Naive thymus-derived CD4-positive, alpha-beta T cell (primary cell): ENCODE measurements around the gene TTC39C. TPM values are rescaled to one million over a fixed set of nuclear protein-coding genes. Genes with fewer than 3 reads are reported as not detected.

ENCODE experiments used
- ATAC-seq: fragments of 150-1000 bp; cut with Tn5 transposase; 2 replicates; pipeline ENCODE4 v1.10.0; 2021; ENCODE audit warnings: mild to moderate bottlenecking, moderate library complexity
- CTCF ChIA-PET: fragments of 350-600 bp; sonication (Branson Sonifier 250); formaldehyde crosslinking; loops from one replicate; lab custom pipeline; 2021; ENCODE audit warnings: antibody characterized with exemption; lab: Charles Lee
- POLR2A ChIA-PET: fragments of 350-600 bp; sonication (Branson Sonifier 250); formaldehyde crosslinking; loops from one replicate; lab custom pipeline; 2021; ENCODE audit warnings: antibody characterized with exemption, inconsistent platforms; lab: Charles Lee
- DNase-seq, 9 donors: peaks; one replicate each; pipeline versions ENCODE4 v3.0.0 to v3.0.0-alpha.2; 2020 to 2022; ENCODE audit warnings: mixed read lengths in 1 of 9
- H3K27ac ChIP-seq: one replicate; pipeline ENCODE4 v1.7.0; 2013; ENCODE audit warnings: mild to moderate bottlenecking, low read depth, low read length, moderate library complexity
- H3K27me3 ChIP-seq, 2 donors: one replicate each; pipeline ENCODE4 v1.7.0; 2013; ENCODE audit warnings: low read length in 2 of 2, mild to moderate bottlenecking in 2 of 2, moderate library complexity in 2 of 2; ENCODE audit not compliant: control insufficient read depth in 2 of 2, insufficient read depth in 2 of 2
- H3K36me3 ChIP-seq, 3 experiments: 1 replicate in 2 of 3; 2 replicates in 1 of 3; pipeline ENCODE4 v1.7.0; 2013; ENCODE audit warnings: low read length in 3 of 3, mild to moderate bottlenecking in 3 of 3, moderate library complexity in 1 of 3; ENCODE audit not compliant: insufficient read depth in 3 of 3, control insufficient read depth in 2 of 3
- H3K4me1 ChIP-seq, 2 donors: one replicate each; pipeline ENCODE4 v1.7.0; 2013; ENCODE audit warnings: low read length in 2 of 2, mild to moderate bottlenecking in 2 of 2, moderate library complexity in 1 of 2; ENCODE audit not compliant: control insufficient read depth in 2 of 2, insufficient read depth in 2 of 2
- H3K4me3 ChIP-seq: 2 replicates; pipeline ENCODE4 v1.7.0; 2013; ENCODE audit warnings: mild to moderate bottlenecking, low read length
- H3K9me3 ChIP-seq, 3 experiments: 1 replicate in 2 of 3; 2 replicates in 1 of 3; pipeline ENCODE4 v1.7.0; 2013; ENCODE audit warnings: low read length in 3 of 3; ENCODE audit not compliant: control insufficient read depth in 2 of 3
- H3K27ac Mint-ChIP-seq, 9 donors: one replicate each; pipeline ENCODE4 v1.8.0; 2020 to 2022; ENCODE audit warnings: mixed read lengths in 9 of 9, mild to moderate bottlenecking in 8 of 9, moderate library complexity in 5 of 9, inconsistent platforms in 2 of 9
- H3K27me3 Mint-ChIP-seq, 5 donors: one replicate each; pipeline ENCODE4 v1.8.0; 2021 to 2022; ENCODE audit warnings: mixed read lengths in 5 of 5, mild to moderate bottlenecking in 1 of 5
- H3K36me3 Mint-ChIP-seq, 5 donors: one replicate each; pipeline ENCODE4 v1.8.0; 2020 to 2022; ENCODE audit warnings: mixed read lengths in 5 of 5, mild to moderate bottlenecking in 3 of 5, inconsistent platforms in 1 of 5
- H3K4me1 Mint-ChIP-seq, 7 donors: one replicate each; pipeline ENCODE4 v1.8.0; 2020 to 2022; ENCODE audit warnings: mixed read lengths in 7 of 7, mild to moderate bottlenecking in 3 of 7, inconsistent platforms in 1 of 7
- H3K4me3 Mint-ChIP-seq, 10 donors: one replicate each; pipeline ENCODE4 v1.8.0; 2020 to 2022; ENCODE audit warnings: mild to moderate bottlenecking in 10 of 10, mixed read lengths in 10 of 10, moderate library complexity in 6 of 10, inconsistent platforms in 2 of 10
- H3K9me3 Mint-ChIP-seq, 11 donors: one replicate each; pipeline ENCODE4 v1.8.0; 2020 to 2022; ENCODE audit warnings: mixed read lengths in 11 of 11, mild to moderate bottlenecking in 4 of 11, inconsistent platforms in 1 of 11, moderate library complexity in 1 of 11
- intact Hi-C, 2 donors: fragments of 100-400 bp; cut with micrococcal nuclease; formaldehyde crosslinking; loops; one replicate each; pipeline ENCODE4 v1.15.1; 2023
- polyA plus RNA-seq, 2 donors: library from polyadenylated mRNA; unstranded; fragments of 300-500 nt; fragmentation: Illumina TruSeq; gene quantifications; one replicate each; pipeline ENCODE4 v1.2.3, GENCODE V29; 2021
- total RNA-seq, 6 experiments: library from RNA in 5 of 6; stranded (reverse) in 5 of 6; gene quantifications; 1 replicate in 5 of 6; 2 replicates in 1 of 6; pipeline ENCODE4 v1.2.3 and lab custom pipeline; 2021 to 2026

The TTC39C gene
- total and polyA plus RNA-seq, 7 experiments from 2014 or later: 51.4 to 98.8 (median 87.7) TPM

DNA sequence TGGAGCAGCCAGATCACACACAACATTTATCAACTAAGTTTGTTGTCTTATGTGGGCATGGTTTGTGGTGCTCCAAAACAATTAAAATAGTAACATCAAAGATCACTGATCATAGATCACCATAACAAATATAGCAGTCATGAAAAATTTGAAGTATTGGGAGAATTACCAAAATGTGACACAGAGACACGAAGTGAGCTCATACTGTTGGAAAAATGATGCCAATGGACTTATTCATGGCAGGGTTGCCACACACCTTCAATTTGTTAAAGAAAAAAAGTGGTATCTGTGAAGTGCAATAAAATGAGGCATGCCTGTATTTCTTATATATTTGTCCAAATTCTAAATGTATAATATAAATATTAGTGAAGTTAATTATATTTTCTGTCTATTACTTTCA is 81.4 kb downstream of the TTC39C start:
- ATAC-seq: no peak
- no peak for DNase-seq
- Mint-ChIP-seq H3K36me3 (peaks cover 18 to 60% (median 55%) of the 10 kb centered on the region in 5 donors), H3K4me3 (no peak overlapping the region), H3K9me3 (peaks cover 0 to 16% (median 4%) of the 10 kb centered on the region in 11 donors), H3K4me1 (peaks cover 18 to 44% (median 35%) of the 10 kb centered on the region in 7 donors), H3K27ac (peak overlapping the region in 2 of 9 donors; percentile 46 to 64), H3K27me3 (no peaks in the 10 kb centered on the region)
- ChIA-PET POLR2A (interaction anchor here (0.5 kb wide), 1 partner anchor 39 kb away, joined by 3 read pairs; no protein-coding TSS in a partner anchor), CTCF (no interaction called here)
- intact Hi-C loops: no loop called here
- Histone ChIP-seq H3K27me3 (no peaks in the 10 kb centered on the region), H3K4me1 (peaks cover 0 to 12% of the 10 kb centered on the region in 2 donors), H3K4me3 (no peak overlapping the region), H3K9me3 (peaks cover 0 to 7% (median 0%) of the 10 kb centered on the region in 3 experiments), H3K36me3 (peaks cover 3 to 28% (median 11%) of the 10 kb centered on the region in 3 experiments), H3K27ac (no peak overlapping the region)

DNA sequence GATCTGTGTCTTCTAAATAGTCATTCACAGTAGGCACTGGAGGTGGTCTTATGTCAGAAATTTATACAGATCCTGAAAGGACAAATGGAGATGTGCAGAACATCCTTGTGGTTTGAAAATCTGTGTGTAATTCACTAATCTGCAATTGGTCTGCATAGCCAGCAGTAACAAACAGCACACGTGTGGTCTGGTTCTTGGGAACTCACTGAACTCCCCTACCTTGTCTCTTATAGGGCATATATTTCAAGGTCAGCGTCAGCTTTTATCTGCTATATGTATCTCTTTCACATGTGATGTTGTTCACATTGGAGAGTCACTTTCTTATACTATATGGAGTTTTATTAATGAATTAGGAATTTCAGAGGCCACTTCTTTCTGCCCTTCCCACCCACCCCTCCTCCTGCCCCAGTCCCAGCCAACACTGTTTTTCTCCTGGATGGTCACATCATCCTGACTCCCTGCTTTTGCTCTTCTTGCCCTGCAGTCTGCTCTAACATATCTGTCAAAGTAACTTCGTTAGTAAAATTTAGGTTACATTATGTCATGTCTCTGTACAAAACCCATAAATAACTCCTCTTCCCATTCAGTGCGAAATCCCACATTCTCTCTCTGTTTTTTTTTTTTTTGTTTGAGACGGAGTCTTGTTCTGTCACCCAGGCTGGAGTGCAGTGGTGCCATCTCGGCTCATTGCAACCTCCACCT is 88.9 kb downstream of the TTC39C start:
- Histone ChIP-seq H3K4me3 (no peak overlapping the region), H3K4me1 (no peaks in the 10 kb centered on the region), H3K9me3 (no peaks in the 10 kb centered on the region), H3K36me3 (peaks cover 0 to 31% (median 0%) of the 10 kb centered on the region in 3 experiments), H3K27me3 (no peaks in the 10 kb centered on the region), H3K27ac (no peak overlapping the region)
- intact Hi-C loops: no loop called here
- peak overlapping the region in 1 of 10 donors; percentile 12 for H3K4me3 Mint-ChIP-seq
- peaks cover 8 to 50% (median 23%) of the 10 kb centered on the region in 5 donors for H3K36me3 Mint-ChIP-seq
- H3K27ac Mint-ChIP-seq: peak overlapping the region in 5 of 9 donors; percentile 0 to 62 (median 41)
- H3K27me3 Mint-ChIP-seq: no peaks in the 10 kb centered on the region
- DNase-seq (no peak), ATAC-seq (no peak)
- peaks cover 0 to under 1% (median 0%) of the 10 kb centered on the region in 11 donors for H3K9me3 Mint-ChIP-seq
- CTCF ChIA-PET: no interaction called here
- POLR2A ChIA-PET: no interaction called here
- H3K4me1 Mint-ChIP-seq: peaks cover 7 to 52% (median 44%) of the 10 kb centered on the region in 7 donors

DNA sequence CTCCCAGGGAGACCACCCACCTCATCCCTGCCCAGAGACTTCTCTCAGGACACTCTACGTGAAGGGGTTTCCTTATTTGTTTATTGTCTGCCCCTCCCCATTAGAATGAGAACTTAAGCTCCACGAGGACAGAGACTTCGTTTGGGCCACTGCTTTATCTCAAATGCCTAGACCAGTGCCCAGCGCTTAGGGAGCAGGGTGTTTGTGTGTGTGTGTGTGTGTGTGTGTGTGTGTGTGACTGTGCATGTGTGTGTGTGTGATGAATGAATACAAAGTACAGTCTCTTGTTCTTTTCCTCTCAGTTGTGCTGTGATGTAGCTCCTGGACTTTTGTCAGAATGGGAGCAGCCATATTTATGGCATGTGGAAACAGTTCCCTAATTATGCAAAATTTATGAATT is 89.9 kb downstream of the TTC39C start:
- Histone ChIP-seq H3K36me3 (peaks cover 0 to 31% (median 0%) of the 10 kb centered on the region in 3 experiments), H3K9me3 (no peaks in the 10 kb centered on the region), H3K4me3 (no peak overlapping the region), H3K27ac (no peak overlapping the region), H3K4me1 (no peaks in the 10 kb centered on the region), H3K27me3 (no peaks in the 10 kb centered on the region)
- no peak for ATAC-seq
- DNase-seq: no peak
- ChIA-PET CTCF (interaction anchor here (0.8 kb wide), 1 partner anchor 292 kb away, joined by 3 read pairs; no protein-coding TSS in a partner anchor), POLR2A (interaction anchor here (1.0 kb wide), 1 partner anchor 21 kb away, joined by 3 read pairs; no protein-coding TSS in a partner anchor)
- peaks cover 8 to 50% (median 23%) of the 10 kb centered on the region in 5 donors for H3K36me3 Mint-ChIP-seq
- peak overlapping the region in 8 of 9 donors; percentile 16 to 92 (median 45) for H3K27ac Mint-ChIP-seq
- no peaks in the 10 kb centered on the region for H3K27me3 Mint-ChIP-seq
- no peaks in the 10 kb centered on the region for H3K9me3 Mint-ChIP-seq
- peaks cover 7 to 55% (median 44%) of the 10 kb centered on the region in 7 donors for H3K4me1 Mint-ChIP-seq
- intact Hi-C loops: no loop called here
- H3K4me3 Mint-ChIP-seq: no peak overlapping the region

DNA sequence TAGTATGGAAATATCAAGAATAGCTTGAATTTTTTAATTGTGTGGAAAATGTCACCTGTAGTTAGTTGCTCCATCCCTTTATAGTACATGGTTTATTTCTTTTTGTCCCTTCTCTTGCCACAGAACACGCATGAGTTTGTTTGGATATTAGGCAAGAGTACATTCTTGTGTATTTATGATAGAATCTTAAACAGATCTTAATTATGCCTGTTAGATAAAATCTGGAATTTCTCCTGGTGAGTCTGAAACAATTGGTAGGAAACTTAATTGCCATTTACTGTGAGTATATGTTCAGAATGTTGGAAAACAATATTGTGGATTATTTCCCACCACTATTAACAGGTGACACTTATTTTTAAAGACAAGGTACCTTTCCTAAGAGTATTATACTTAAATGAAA is 94.1 kb downstream of the TTC39C start:
- Mint-ChIP-seq H3K4me1 (peaks cover 11 to 50% (median 38%) of the 10 kb centered on the region in 7 donors), H3K27ac (peak overlapping the region in 5 of 9 donors; percentile 20 to 69 (median 65)), H3K27me3 (no peaks in the 10 kb centered on the region), H3K36me3 (peaks cover 0 to 37% (median 6%) of the 10 kb centered on the region in 5 donors), H3K4me3 (no peak overlapping the region), H3K9me3 (peaks cover 0 to under 1% (median 0%) of the 10 kb centered on the region in 11 donors)
- Histone ChIP-seq H3K4me1 (no peaks in the 10 kb centered on the region), H3K4me3 (no peak overlapping the region), H3K27me3 (no peaks in the 10 kb centered on the region), H3K36me3 (peaks cover 0 to 22% (median 0%) of the 10 kb centered on the region in 3 experiments), H3K27ac (no peak overlapping the region), H3K9me3 (no peaks in the 10 kb centered on the region)
- intact Hi-C loops: no loop called here
- POLR2A ChIA-PET: no interaction called here
- no peak for DNase-seq
- no peak for ATAC-seq
- CTCF ChIA-PET: interaction anchor here (0.6 kb wide), 1 partner anchor 217 kb away, joined by 3 read pairs; no protein-coding TSS in a partner anchor

DNA sequence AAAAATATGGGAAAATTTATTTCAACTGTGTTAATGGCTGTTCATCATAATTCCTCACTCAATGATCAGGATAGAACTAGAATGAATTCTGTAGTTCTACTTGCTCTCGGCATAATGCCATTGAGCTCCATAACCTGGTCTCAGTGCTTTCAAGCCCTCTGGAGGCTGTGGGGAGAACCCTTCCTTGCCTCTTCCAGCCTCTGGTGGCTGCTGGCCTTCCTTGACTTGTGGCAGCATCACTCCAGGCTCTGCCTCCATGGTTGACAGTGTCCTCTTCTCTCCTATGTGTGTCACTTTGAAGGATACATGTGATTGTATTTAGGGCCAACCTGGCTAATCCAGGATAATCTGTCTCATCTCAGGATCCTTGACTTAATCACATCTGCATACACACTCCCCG is 97.4 kb downstream of the TTC39C start:
- ATAC-seq: no peak
- peaks cover 0 to 3% (median 0%) of the 10 kb centered on the region in 11 donors for H3K9me3 Mint-ChIP-seq
- H3K27me3 ChIP-seq: no peaks in the 10 kb centered on the region
- peak overlapping the region in 8 of 9 donors; percentile 19 to 88 (median 62) for H3K27ac Mint-ChIP-seq
- no peaks in the 10 kb centered on the region for H3K4me1 ChIP-seq
- DNase-seq: no peak
- POLR2A ChIA-PET: interaction anchor here (0.6 to 1.0 kb wide), 2 partner anchors 54 to 106 kb away, joined by 3 read pairs; no protein-coding TSS in a partner anchor
- H3K36me3 ChIP-seq: peaks cover 0 to 51% (median 8%) of the 10 kb centered on the region in 3 experiments
- H3K4me1 Mint-ChIP-seq: peaks cover 8 to 54% (median 46%) of the 10 kb centered on the region in 7 donors
- H3K9me3 ChIP-seq: no peaks in the 10 kb centered on the region
- H3K36me3 Mint-ChIP-seq: peaks cover 5 to 30% (median 14%) of the 10 kb centered on the region in 5 donors
- intact Hi-C loops: no loop called here
- H3K4me3 Mint-ChIP-seq: no peak overlapping the region
- no peak overlapping the region for H3K27ac ChIP-seq
- no peaks in the 10 kb centered on the region for H3K27me3 Mint-ChIP-seq
- no peak overlapping the region for H3K4me3 ChIP-seq
- CTCF ChIA-PET: interaction anchor here (0.7 to 1.0 kb wide), 2 partner anchors 287 to 595 kb away, joined by 3 read pairs; no protein-coding TSS in a partner anchor

DNA sequence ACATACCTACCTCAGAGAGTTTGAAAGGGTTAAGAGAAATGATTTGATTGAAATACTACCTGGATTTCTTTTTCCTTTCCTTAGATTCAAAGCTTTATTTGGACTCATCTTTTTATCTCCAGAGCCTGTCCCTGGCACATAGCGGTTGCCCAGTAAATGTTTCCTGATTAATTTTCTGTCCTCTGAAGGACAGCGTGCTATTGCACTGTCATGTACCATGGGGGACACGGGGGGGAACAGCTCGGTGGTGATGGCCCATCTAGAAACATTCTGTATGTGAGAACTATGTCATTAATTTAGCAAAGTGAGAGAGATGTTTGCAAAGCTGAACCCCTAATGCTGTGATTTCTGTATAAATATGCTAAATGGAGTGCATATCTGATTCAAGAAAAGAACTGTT is 97.9 kb downstream of the TTC39C start:
- CTCF ChIA-PET: interaction anchor here (0.7 to 1.0 kb wide), 3 partner anchors 288 to 596 kb away, joined by 3 read pairs; no protein-coding TSS in a partner anchor
- ATAC-seq (no peak), DNase-seq (no peak)
- H3K9me3 Mint-ChIP-seq: peaks cover 0 to 3% (median 0%) of the 10 kb centered on the region in 11 donors
- POLR2A ChIA-PET: interaction anchor here (0.6 to 1.0 kb wide), 3 partner anchors 55 to 254 kb away, joined by 3 to 7 read pairs (median 3); no protein-coding TSS in a partner anchor
- H3K27ac Mint-ChIP-seq: peak overlapping the region in 7 of 9 donors; percentile 1 to 82 (median 64)
- H3K4me1 Mint-ChIP-seq: peaks cover 7 to 48% (median 42%) of the 10 kb centered on the region in 7 donors
- no peaks in the 10 kb centered on the region for H3K27me3 Mint-ChIP-seq
- Histone ChIP-seq H3K36me3 (peaks cover 0 to 53% (median 8%) of the 10 kb centered on the region in 3 experiments), H3K27ac (no peak overlapping the region), H3K9me3 (no peaks in the 10 kb centered on the region), H3K4me1 (no peaks in the 10 kb centered on the region), H3K27me3 (no peaks in the 10 kb centered on the region), H3K4me3 (no peak overlapping the region)
- intact Hi-C loops: no loop called here
- H3K36me3 Mint-ChIP-seq: peaks cover 5 to 26% (median 13%) of the 10 kb centered on the region in 5 donors
- H3K4me3 Mint-ChIP-seq: no peak overlapping the region
